GM10266 (cell line): Measurements from ENCODE around the gene TBC1D7.

Experiments used
- DNase-seq: peaks from one replicate; pipeline ENCODE4 v3.0.0; 2012; ENCODE audit errors: extremely low spot score
- CTCF ChIP-seq: IDR thresholded peaks from 2 replicates; pipeline ENCODE4 v1.5.1; 2012; ENCODE audit warnings: mild to moderate bottlenecking, low read depth; ENCODE audit not compliant: control insufficient read depth, insufficient read depth; ENCODE audit errors: missing control alignments

TBC1D7 gene

GRCh38 chr6:13277231-13277630, 51.1 kb downstream of the TBC1D7 start:
- no peak for DNase-seq
- TF ChIP-seq CTCF = no peak

- DNase-seq = peak; percentile 26
- TF ChIP-seq CTCF = peak; percentile 0
These were observed 52.8 kb downstream of the TBC1D7 start for GRCh38 chr6:13275435-13275989.

GRCh38 chr6:13274707-13275434, 53.5 kb downstream of the TBC1D7 start:
- TF ChIP-seq CTCF = no peak
- DNase-seq = no peak

GRCh38 chr6:13273931-13274706, 54.2 kb downstream of the TBC1D7 start:
- DNase-seq = peak; percentile 59

GRCh38 chr6:13273202-13273930, 55.0 kb downstream of the TBC1D7 start:
- TF ChIP-seq CTCF = no peak
- no peak for DNase-seq

More at GRCh38 chr6:13273931-13274706, 54.2 kb downstream of the TBC1D7 start:
- no peak for TF ChIP-seq CTCF

- TF ChIP-seq CTCF = no peak
These were observed 55.9 kb downstream of the TBC1D7 start for GRCh38 chr6:13272131-13273046.

More at GRCh38 chr6:13272131-13273046, 55.9 kb downstream of the TBC1D7 start:
- peak; percentile 53 for DNase-seq
